Chondrocyte (in vitro differentiated cells): ENCODE results near the gene RAP1GAP. TPM values are rescaled to one million over a fixed set of nuclear protein-coding genes. Genes with fewer than 3 reads are reported as not detected.

Experiments
- DNase-seq: peaks from one replicate; pipeline ENCODE4 v3.0.0; 2021; ENCODE audit warnings: mixed read lengths, low spot score
- H3K27ac Mint-ChIP-seq: one replicate; pipeline ENCODE4 v1.8.0; 2021; ENCODE audit warnings: mild to moderate bottlenecking, moderate library complexity, mixed read lengths; ENCODE audit not compliant: unreplicated experiment
- H3K27me3 Mint-ChIP-seq: 2 replicates; pipeline ENCODE4 v1.8.0; 2021; ENCODE audit warnings: low read depth, mixed read lengths
- H3K36me3 Mint-ChIP-seq: 2 replicates; pipeline ENCODE4 v1.8.0; 2021; ENCODE audit warnings: low read depth, mixed read lengths
- H3K4me1 Mint-ChIP-seq: 2 replicates; pipeline ENCODE4 v1.8.0; 2021; ENCODE audit warnings: low read depth, mild to moderate bottlenecking, mixed read lengths
- H3K4me3 Mint-ChIP-seq: one replicate; pipeline ENCODE4 v1.8.0; 2021; ENCODE audit warnings: mild to moderate bottlenecking, moderate library complexity, mixed read lengths; ENCODE audit not compliant: unreplicated experiment
- H3K9me3 Mint-ChIP-seq: 2 replicates; pipeline ENCODE4 v1.8.0; 2021; ENCODE audit warnings: low read depth, mixed read lengths
- CTCF ChIP-seq: fragments of 200-600 bp; sonication (generic); IDR thresholded peaks from 2 replicates; pipeline ENCODE4 v1.5.0; 2021; ENCODE audit warnings: antibody characterized with exemption, mild to moderate bottlenecking, moderate library complexity
- total RNA-seq: library from RNA; stranded (reverse); gene quantifications from 3 replicates; pipeline ENCODE4 v1.2.1, GENCODE V29; 2021

RAP1GAP gene
- total RNA-seq, 1 donor from 2014 or later, result 1.8 TPM

- Mint-ChIP-seq H3K9me3 (no peaks in the 10 kb centered on the region), H3K27me3 (peaks cover 7% of the 10 kb centered on the region), H3K4me1 (peaks cover 11% of the 10 kb centered on the region), H3K36me3 (no peaks in the 10 kb centered on the region), H3K27ac (no peak overlapping the region), H3K4me3 (no peak overlapping the region)
- TF ChIP-seq CTCF, result no peak
- DNase-seq, result no peak
Observed at GRCh38 chr1:21594501-21594900, 74.7 kb downstream of the RAP1GAP start.

GRCh38 chr1:21593231-21593630 lies 75.9 kb downstream of the RAP1GAP start:
- H3K27ac Mint-ChIP-seq, result no peak overlapping the region
- TF ChIP-seq CTCF, result no peak

GRCh38 chr1:21592086-21592865 lies 76.9 kb downstream of the RAP1GAP start:
- H3K27ac Mint-ChIP-seq, result no peak overlapping the region
- TF ChIP-seq CTCF, result no peak
- H3K9me3 Mint-ChIP-seq, result no peaks in the 10 kb centered on the region
- H3K27me3 Mint-ChIP-seq, result peaks cover 4% of the 10 kb centered on the region
- peaks cover 13% of the 10 kb centered on the region for H3K4me1 Mint-ChIP-seq
- H3K4me3 Mint-ChIP-seq, result no peak overlapping the region
- H3K36me3 Mint-ChIP-seq, result no peaks in the 10 kb centered on the region
- DNase-seq, result no peak

More at GRCh38 chr1:21593231-21593630, 75.9 kb downstream of the RAP1GAP start:
- no peaks in the 10 kb centered on the region for H3K9me3 Mint-ChIP-seq
- no peak for DNase-seq
- H3K27me3 Mint-ChIP-seq, result peaks cover 4% of the 10 kb centered on the region
- H3K4me3 Mint-ChIP-seq, result no peak overlapping the region
- H3K4me1 Mint-ChIP-seq, result peaks cover 11% of the 10 kb centered on the region
- no peaks in the 10 kb centered on the region for H3K36me3 Mint-ChIP-seq

DNA sequence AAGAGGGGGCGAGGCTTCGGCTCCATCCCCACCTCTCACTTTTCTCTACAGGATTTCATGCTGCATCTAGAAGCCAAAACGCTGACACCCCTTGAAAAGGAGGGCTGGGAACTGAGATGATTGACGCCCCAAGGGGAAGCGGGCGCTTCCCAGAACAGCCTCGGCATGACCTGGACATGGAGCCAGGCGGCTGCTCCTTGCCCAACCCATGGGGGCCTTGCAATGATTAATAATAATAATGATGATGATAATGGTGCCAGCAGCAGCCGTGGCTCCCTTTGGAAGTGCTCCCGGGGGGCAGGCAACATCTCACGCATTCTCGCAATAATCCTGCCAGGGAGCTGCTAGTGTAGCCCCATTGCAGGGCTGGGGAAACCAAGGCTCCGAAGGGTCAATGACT lies 78.2 kb downstream of the RAP1GAP start:
- Mint-ChIP-seq H3K36me3 (no peaks in the 10 kb centered on the region), H3K4me1 (peaks cover 25% of the 10 kb centered on the region)

More for the DNA sequence above, 78.2 kb downstream of the RAP1GAP start:
- no peak overlapping the region for H3K27ac Mint-ChIP-seq
- DNase-seq, result no peak
- H3K4me3 Mint-ChIP-seq, result no peak overlapping the region
- no peaks in the 10 kb centered on the region for H3K9me3 Mint-ChIP-seq
- H3K27me3 Mint-ChIP-seq, result peaks cover 4% of the 10 kb centered on the region
- no peak for TF ChIP-seq CTCF
